NK-92 treated with Interleukin-12 subunit alpha and Interleukin-12 subunit beta, amount 100 ng/mL, for 24 hours (cell line): ENCODE results near the gene PPP1R2C.

Experiments used
- DNase-seq: peaks from one replicate; lab custom pipeline; 2025; lab: John Stamatoyannopoulos, UW

The PPP1R2C gene

DNA sequence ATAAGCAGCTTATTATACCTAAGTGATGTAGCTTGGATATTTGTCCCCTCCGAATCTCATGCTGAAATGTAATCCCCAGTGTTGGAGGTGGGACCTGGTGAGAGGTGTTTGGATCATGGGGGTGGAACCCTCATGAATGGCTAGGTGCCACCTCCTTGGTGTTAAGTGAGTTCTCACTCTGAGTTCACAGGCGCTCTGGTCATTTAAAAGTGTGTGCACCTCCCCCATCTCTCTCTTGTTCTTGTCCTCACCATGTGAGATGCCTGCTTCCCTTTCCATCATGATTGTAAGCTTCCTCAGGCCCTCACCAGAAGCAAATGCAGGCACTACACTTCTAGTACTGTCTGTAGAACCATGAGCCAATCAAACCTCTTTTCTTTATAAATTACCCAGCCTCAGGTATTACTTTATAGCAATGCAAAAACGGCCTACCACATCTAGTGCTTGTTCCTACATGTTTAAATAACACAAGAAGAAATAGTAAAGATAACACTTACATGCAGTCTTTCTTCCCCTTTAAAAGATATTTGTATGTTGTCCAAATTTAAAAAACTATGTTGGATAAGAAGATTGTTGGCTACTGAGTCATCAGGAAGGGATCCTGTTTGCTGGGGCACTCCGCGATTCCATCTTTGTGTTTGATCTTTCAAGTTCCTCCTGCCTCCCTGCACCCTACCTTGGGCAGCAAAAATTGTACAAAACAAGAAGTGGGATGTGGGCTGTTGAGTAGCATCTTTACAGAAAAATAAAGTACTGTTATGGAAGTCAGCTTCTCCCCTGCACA is 29.7 kb downstream of the PPP1R2C start:
- DNase-seq: no peak

DNA sequence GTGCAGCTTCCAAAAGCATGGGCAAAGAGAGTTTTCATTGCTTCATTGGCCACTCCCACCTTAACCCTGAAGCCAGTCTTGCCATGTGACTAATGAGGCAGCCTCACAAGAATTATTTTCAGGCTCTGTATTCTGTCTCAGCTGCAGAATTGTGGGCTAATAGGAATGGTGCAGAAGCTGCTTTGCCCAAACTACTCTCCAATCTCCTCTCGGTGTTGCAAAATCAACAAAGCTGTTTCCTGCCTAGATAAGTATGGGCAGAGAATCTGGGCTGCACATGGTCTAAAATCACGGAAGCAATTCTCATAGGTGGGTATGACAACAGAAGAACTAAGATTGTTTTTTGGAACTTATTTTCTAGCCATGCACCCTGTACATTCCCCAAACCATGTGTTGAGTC is 31.4 kb downstream of the PPP1R2C start:
- DNase-seq: no peak

DNA sequence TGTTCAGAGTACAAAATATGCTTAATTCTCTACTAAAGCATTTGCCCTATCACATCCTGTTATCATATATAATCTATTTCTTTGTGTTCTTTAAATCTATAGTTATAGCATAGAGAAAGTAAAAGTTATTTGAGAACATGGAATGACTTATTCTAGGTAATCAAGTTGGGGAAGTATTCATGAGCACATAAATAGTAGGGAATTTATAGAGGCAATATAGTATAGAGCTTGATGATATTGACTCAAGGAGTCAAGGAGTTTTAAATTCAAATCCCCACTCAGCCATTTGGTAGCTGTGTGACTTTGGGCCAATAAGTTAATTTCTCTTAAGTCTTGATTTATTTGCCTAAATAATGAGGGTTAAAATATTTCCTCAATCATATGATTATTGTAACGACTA is 37.5 kb downstream of the PPP1R2C start:
- DNase-seq: no peak

DNA sequence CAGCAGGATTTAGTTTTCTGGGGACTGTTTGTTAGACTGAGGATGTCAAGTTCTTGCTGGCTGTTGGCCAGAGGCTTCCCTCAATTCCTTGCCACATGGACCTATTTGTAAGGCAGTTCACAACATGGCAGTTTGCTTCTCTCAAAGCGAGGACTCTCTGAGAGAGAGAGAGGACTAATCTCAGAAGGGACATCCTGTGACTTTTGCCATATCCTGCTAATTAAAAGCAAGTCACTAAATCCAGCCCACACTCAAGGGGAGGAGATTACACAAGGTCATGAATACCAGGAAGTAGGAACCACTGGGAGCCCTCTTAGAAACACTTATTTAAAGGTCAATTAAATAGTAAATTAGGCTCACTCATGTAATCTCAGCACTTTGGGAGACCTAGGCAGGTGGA is 38.2 kb downstream of the PPP1R2C start:
- no peak for DNase-seq

DNA sequence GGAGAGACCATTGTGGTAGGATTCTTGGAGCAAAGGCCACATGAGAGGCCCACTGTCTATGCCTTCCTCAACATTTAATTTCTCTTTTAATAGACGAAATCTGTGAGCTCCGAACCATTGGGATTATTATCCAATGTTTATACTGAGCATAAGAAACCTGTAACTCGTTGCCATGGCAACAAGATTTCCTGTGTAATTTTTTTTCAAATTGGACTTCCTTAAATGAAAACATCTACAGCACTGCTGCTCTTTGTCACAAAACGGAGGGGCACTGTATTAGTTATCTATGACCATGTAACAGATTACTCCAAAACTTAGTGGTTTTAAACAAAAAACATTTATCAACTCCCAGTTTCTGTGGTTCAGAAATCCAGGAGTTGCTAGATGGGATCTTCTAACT is 38.7 kb downstream of the PPP1R2C start:
- DNase-seq: no peak

DNA sequence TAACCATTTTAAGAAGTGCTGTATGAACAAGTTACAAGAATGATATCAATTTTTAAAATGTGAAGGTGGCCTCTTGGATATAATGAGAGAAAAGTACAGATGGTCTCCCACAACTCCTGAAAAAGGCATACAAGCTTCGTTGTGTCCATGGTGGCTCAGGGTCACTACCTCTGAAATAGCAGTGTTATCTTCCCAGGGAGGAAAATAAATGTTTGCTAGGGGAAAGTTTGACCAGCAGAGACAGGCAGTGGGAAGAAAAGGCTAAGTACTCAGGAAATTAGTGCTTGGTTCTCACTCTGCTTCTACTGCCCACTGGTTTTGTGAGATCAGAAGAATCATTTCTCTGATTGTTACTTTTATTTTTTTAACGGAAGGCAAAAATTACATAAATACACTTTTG is 39.4 kb downstream of the PPP1R2C start:
- DNase-seq: no peak

DNA sequence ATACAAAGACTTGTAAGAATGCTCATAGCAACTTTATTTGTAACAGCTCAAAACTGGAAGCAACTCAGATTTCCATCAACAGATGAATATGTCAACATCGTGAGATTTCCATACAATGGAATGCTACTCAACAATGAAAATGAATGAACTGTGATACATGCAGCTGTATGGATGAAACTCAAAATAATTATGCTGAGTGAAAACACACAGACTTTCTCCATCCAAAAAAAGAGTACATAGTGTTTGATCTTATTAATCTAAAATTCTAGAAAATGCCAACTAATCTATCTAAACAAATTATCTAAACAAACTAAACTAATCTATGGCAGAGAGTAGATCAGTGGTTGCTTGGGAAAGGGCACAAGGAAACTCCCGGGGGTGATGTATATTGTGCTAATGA is 42.7 kb downstream of the PPP1R2C start:
- DNase-seq: no peak

- no peak for DNase-seq
Measured at GRCh38 chrX:42732506-42732905, 45.5 kb downstream of the PPP1R2C start.
